Thymus (tissue), 11 donors: ENCODE results near the gene MARVELD3. TPM values are rescaled to one million over a fixed set of nuclear protein-coding genes. Genes with fewer than 3 reads are reported as not detected.
"Not testable (repeated sequence)": the region's sequence is repeated elsewhere in the genome, so short reads cannot be mapped to it uniquely, and the experiment has no call there.

Source experiments
- DNase-seq, 9 donors: peaks; one replicate each; pipeline ENCODE4 v3.0.0-alpha.2; 2013; ENCODE audit warnings: low spot score in 9 of 9, low read depth in 6 of 9, missing footprints in 1 of 9
- H3K27ac ChIP-seq, 2 donors: one replicate each; pipeline ENCODE4 v1.5.1; 2013; ENCODE audit warnings: control low read depth in 1 of 2, low read depth in 1 of 2, low read length in 1 of 2, mild to moderate bottlenecking in 1 of 2, moderate library complexity in 1 of 2
- H3K27me3 ChIP-seq, 2 donors: one replicate each; pipeline ENCODE4 v1.5.1; 2013; ENCODE audit warnings: low read length in 1 of 2; ENCODE audit not compliant: control insufficient read depth in 2 of 2, insufficient read depth in 1 of 2
- H3K36me3 ChIP-seq, 2 donors: one replicate each; pipeline ENCODE4 v1.5.1; 2013; ENCODE audit warnings: low read length in 1 of 2, mild to moderate bottlenecking in 1 of 2, moderate library complexity in 1 of 2; ENCODE audit not compliant: control insufficient read depth in 2 of 2, insufficient read depth in 2 of 2
- H3K4me1 ChIP-seq, 2 donors: one replicate each; pipeline ENCODE4 v1.5.1; 2013; ENCODE audit warnings: low read length in 2 of 2; ENCODE audit not compliant: control insufficient read depth in 2 of 2, insufficient read depth in 2 of 2
- H3K4me3 ChIP-seq, 2 donors: one replicate each; pipeline ENCODE4 v1.5.1; 2013; ENCODE audit warnings: low read length in 2 of 2, control low read depth in 1 of 2, mild to moderate bottlenecking in 1 of 2
- H3K9me3 ChIP-seq, 2 donors: one replicate each; pipeline ENCODE4 v1.5.1; 2013; ENCODE audit warnings: low read length in 1 of 2, mild to moderate bottlenecking in 1 of 2; ENCODE audit not compliant: control insufficient read depth in 2 of 2, insufficient read depth in 1 of 2
- WGBS: extraction: QIAGEN DNeasy Blood & Tissue Kit; methylation state at CpG from one replicate; pipeline ENCODE4 v1.1.7; 2013; 5-methylcytosine and 5-hydroxymethylcytosine counted together
- polyA plus RNA-seq: library from polyadenylated mRNA; stranded (reverse); fragments of 200-250 nt; gene quantifications from one replicate; pipeline ENCODE4 v1.2.3, GENCODE V29; 2013
- total RNA-seq: library from RNA; stranded (reverse); fragments of 120-200 nt; gene quantifications from one replicate; pipeline ENCODE4 v1.2.4, GENCODE V29; 2013
- donor health status: healthy.

The MARVELD3 gene
- total and polyA plus RNA-seq, 2 donors: 1.8 to 3.1 TPM

DNA sequence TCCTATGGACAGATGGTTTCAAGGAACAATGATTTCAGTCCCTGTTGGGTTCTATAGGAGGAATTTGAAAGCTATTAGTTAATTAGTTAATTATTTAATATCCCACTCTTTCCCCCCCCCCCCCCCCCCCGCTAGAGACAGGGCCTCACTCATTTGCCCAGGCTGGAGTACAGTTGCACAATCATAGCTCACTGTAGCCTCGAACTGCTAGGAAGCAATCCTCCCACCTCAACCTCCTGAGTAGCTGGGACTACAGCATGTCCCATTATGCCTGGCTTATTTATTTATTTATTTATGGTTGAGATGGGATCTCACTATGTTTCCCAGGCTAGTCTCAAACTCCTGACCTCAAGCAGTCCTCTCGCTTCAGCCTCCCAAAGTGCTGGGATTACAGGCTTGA lies 34.1 kb upstream of the MARVELD3 start:
- Histone ChIP-seq H3K27ac (no peak overlapping the region), H3K4me3 (no peak overlapping the region), H3K36me3 (no peaks in the 10 kb centered on the region), H3K27me3 (no peaks in the 10 kb centered on the region), H3K9me3 (no peaks in the 10 kb centered on the region), H3K4me1 (no peaks in the 10 kb centered on the region)
- DNase-seq: no peak
- 81% methylated on average over 3 of the region's 3 CpGs for WGBS

- H3K36me3 ChIP-seq: no peaks in the 10 kb centered on the region
- no peak for DNase-seq
- WGBS: 93% methylated on average over 3 of the region's 3 CpGs
- H3K4me3 ChIP-seq: no peak overlapping the region
- no peaks in the 10 kb centered on the region for H3K9me3 ChIP-seq
- H3K27me3 ChIP-seq: no peaks in the 10 kb centered on the region
- H3K4me1 ChIP-seq: no peaks in the 10 kb centered on the region
- no peak overlapping the region for H3K27ac ChIP-seq
Measured at GRCh38 chr16:71593048-71593999, 32.7 kb upstream of the MARVELD3 start.

- no peaks in the 10 kb centered on the region for H3K36me3 ChIP-seq
- WGBS: 90% methylated on average over 5 of the region's 5 CpGs
- no peaks in the 10 kb centered on the region for H3K9me3 ChIP-seq
- no peaks in the 10 kb centered on the region for H3K4me1 ChIP-seq
- H3K27ac ChIP-seq: no peak overlapping the region
- no peak for DNase-seq
- H3K27me3 ChIP-seq: no peaks in the 10 kb centered on the region
- H3K4me3 ChIP-seq: no peak overlapping the region
Measured at GRCh38 chr16:71594000-71594646, 31.9 kb upstream of the MARVELD3 start.

DNA sequence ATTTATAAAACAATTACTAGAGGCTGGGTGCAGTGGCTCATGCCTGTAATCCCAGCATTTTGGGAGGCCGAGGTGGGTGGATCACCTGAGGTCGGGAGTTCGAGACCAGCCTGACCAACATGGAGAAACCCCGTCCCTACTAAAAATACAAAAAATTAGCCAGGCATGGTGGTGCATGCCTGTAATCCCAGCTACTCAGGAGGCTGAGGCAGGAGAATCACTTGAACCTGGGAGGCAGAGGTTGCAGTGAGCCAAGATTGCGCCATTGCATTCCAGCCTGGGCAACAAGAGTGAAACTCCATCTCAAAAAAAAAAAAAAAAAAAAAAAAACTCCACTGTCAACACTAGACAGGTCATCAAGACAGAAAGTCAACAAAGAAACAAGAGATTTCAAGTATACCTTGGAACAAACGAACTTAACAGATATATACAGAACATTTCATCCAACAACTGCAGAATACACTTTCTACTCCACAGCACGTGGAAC lies 30.6 kb upstream of the MARVELD3 start:
- H3K9me3 ChIP-seq, DNase-seq, H3K4me3 ChIP-seq, H3K36me3 ChIP-seq, H3K27ac ChIP-seq, H3K4me1 ChIP-seq, H3K27me3 ChIP-seq: not testable (repeated sequence)
- 94% methylated on average over 6 of the region's 7 CpGs for WGBS

GRCh38 chr16:71598426-71598825 lies 27.6 kb upstream of the MARVELD3 start:
- H3K4me1 ChIP-seq, H3K36me3 ChIP-seq, H3K4me3 ChIP-seq, H3K27me3 ChIP-seq, H3K27ac ChIP-seq, DNase-seq, H3K9me3 ChIP-seq: not testable (repeated sequence)
- 66% methylated on average over 2 of the region's 2 CpGs for WGBS

DNA sequence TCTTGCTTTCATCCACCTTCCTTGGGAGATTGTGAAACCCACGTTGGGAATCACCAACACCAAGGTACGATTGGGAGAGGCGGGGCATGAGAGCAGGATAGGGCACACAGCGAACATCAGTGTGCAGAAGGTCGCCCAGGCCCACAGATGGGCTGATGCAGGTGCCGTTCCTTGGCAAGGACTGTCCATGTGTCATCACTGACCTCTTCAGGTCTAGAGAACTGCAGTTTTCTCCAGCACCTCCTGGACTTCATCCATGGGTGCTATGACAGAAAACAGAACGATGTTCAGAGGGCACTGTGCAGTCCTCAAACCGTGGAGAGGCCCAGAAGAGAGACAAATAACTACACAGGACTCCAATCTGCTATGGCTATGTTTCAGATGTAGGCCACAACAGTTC lies 25.2 kb upstream of the MARVELD3 start:
- H3K27ac ChIP-seq: no peak overlapping the region
- H3K27me3 ChIP-seq: no peaks in the 10 kb centered on the region
- H3K4me1 ChIP-seq: no peaks in the 10 kb centered on the region
- H3K4me3 ChIP-seq: no peak overlapping the region
- H3K36me3 ChIP-seq: no peaks in the 10 kb centered on the region
- no peaks in the 10 kb centered on the region for H3K9me3 ChIP-seq
- 86% methylated on average over 8 of the region's 8 CpGs for WGBS
- DNase-seq: no peak

- Histone ChIP-seq H3K9me3 (no peaks in the 10 kb centered on the region), H3K36me3 (no peaks in the 10 kb centered on the region), H3K27ac (no peak overlapping the region), H3K4me1 (no peaks in the 10 kb centered on the region), H3K27me3 (peaks cover 0 to 6% of the 10 kb centered on the region in 2 donors), H3K4me3 (no peak overlapping the region)
- WGBS: 52% methylated on average over 2 of the region's 2 CpGs
- no peak for DNase-seq
Measured at GRCh38 chr16:71609066-71609465, 16.9 kb upstream of the MARVELD3 start.

DNA sequence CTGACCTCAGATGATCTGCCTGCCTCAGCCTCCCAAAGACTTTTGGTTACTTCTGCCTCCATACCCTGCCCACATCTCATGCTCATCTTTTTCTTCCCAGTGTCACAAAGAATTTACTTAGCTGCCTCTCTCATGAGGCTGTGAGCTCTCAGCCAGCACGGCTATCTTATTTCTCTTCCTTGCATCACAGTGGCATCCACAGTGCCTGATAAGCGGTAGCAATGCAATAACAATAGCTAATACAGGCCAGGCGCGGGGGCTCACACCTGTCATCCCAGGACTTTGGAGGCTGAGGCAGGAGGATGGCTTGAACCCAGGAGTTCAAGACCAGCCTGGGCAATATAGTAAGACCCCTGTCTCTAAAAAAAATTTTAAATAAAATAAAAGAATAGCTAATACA lies 15.5 kb upstream of the MARVELD3 start:
- Histone ChIP-seq H3K27me3 (peaks cover 0 to 6% of the 10 kb centered on the region in 2 donors), H3K9me3 (no peaks in the 10 kb centered on the region), H3K27ac (no peak overlapping the region), H3K4me3 (no peak overlapping the region), H3K4me1 (no peaks in the 10 kb centered on the region), H3K36me3 (no peaks in the 10 kb centered on the region)
- WGBS: 90% methylated on average over 4 of the region's 4 CpGs
- no peak for DNase-seq
